H1 (cell line): Measurements from ENCODE around the gene OPCML. TPM values are rescaled to one million over a fixed set of nuclear protein-coding genes. Genes with fewer than 3 reads are reported as not detected.

Experiments
- CTCF ChIA-PET: fragments of 300-600 bp; sonication (Branson Sonifier 250); formaldehyde crosslinking; loops from one replicate; lab custom pipeline; 2021; ENCODE audit not compliant: partially characterized antibody; lab: Charles Lee
- POLR2A ChIA-PET: fragments of 300-600 bp; sonication (Branson Sonifier 250); formaldehyde crosslinking; loops from one replicate; lab custom pipeline; 2021; ENCODE audit warnings: inconsistent platforms; ENCODE audit not compliant: partially characterized antibody; lab: Charles Lee
- DNase-seq, 2 experiments: peaks; one replicate each; pipeline versions ENCODE4 v3.0.0 to v3.0.0-alpha.2; 2010 to 2022; ENCODE audit warnings: low spot score in 2 of 2, low read depth in 1 of 2, mixed read lengths in 1 of 2
- FAIRE-seq: peaks from 2 replicates; lab custom pipeline; 2011; peaks lifted over from hg19 to GRCh38; lab: Jason Lieb, UNC
- H2AFZ ChIP-seq: 2 replicates; pipeline ENCODE4 v1.8.1; 2012; ENCODE audit warnings: low read length, inconsistent platforms
- H2AK5ac ChIP-seq: 2 replicates; pipeline ENCODE4 v1.6.1; 2013; ENCODE audit warnings: low read depth, low read length
- H2BK120ac ChIP-seq: replicated peaks from 2 replicates; pipeline ENCODE3; 2013; ENCODE audit warnings: low read depth, low read length, inconsistent platforms
- H2BK12ac ChIP-seq: 2 replicates; pipeline ENCODE4 v1.6.1; 2013; ENCODE audit warnings: low read depth, low read length
- H2BK15ac ChIP-seq: 2 replicates; pipeline ENCODE4 v1.6.1; 2013; ENCODE audit warnings: low read length
- H2BK20ac ChIP-seq: 2 replicates; pipeline ENCODE4 v1.6.1; 2013; ENCODE audit warnings: low read length
- H2BK5ac ChIP-seq: 2 replicates; pipeline ENCODE4 v1.6.1; 2013; ENCODE audit warnings: low read depth, low read length
- H3K14ac ChIP-seq: 2 replicates; pipeline ENCODE4 v1.6.1; 2013; ENCODE audit warnings: inconsistent platforms; ENCODE audit not compliant: insufficient read length
- H3K18ac ChIP-seq: 2 replicates; pipeline ENCODE4 v1.6.1; 2013; ENCODE audit warnings: low read length; ENCODE audit errors: extremely low read depth
- H3K23ac ChIP-seq: 2 replicates; pipeline ENCODE4 v1.6.1; 2013; ENCODE audit warnings: inconsistent platforms; ENCODE audit not compliant: insufficient read length
- H3K23me2 ChIP-seq: 2 replicates; pipeline ENCODE4 v1.6.1; 2013; ENCODE audit warnings: low read depth, low read length
- H3K27ac ChIP-seq: 2 replicates; pipeline ENCODE4 v1.6.1; 2011; ENCODE audit warnings: low read depth, low read length, inconsistent platforms
- H3K27me3 ChIP-seq, 4 experiments: replicated peaks in 1 of 4; 1 replicate in 1 of 4; 2 replicates in 3 of 4; pipeline versions ENCODE4 v1.6.1 to v1.8.1; 2011 to 2013; ENCODE audit warnings: low read length in 3 of 4, mild to moderate bottlenecking in 3 of 4, inconsistent platforms in 2 of 4, mixed read lengths in 2 of 4, moderate library complexity in 1 of 4; ENCODE audit not compliant: control insufficient read depth in 3 of 4, insufficient read depth in 3 of 4; ENCODE audit errors: extremely low read depth in 1 of 4
- H3K36me3 ChIP-seq, 4 experiments: 2 replicates each; pipeline versions ENCODE4 v1.6.1 to v1.8.1; 2011 to 2013; ENCODE audit warnings: mild to moderate bottlenecking in 4 of 4, low read length in 3 of 4, moderate library complexity in 2 of 4, control low read depth in 1 of 4, inconsistent platforms in 1 of 4; ENCODE audit not compliant: insufficient read depth in 4 of 4, control insufficient read depth in 2 of 4
- H3K4ac ChIP-seq: replicated peaks from 2 replicates; pipeline ENCODE3; 2013; ENCODE audit warnings: low read length, low read depth, mixed read lengths, inconsistent platforms; ENCODE audit not compliant: insufficient read length
- H3K4me1 ChIP-seq, 4 experiments: replicated peaks in 1 of 4; 1 replicate in 1 of 4; 2 replicates in 3 of 4; pipeline versions ENCODE4 v1.6.1 to v1.8.1; 2011 to 2013; ENCODE audit warnings: low read length in 3 of 4, inconsistent platforms in 2 of 4, mixed read lengths in 1 of 4; ENCODE audit not compliant: insufficient read depth in 4 of 4, control insufficient read depth in 3 of 4
- H3K4me2 ChIP-seq, 2 experiments: 2 replicates each; pipeline versions ENCODE4 v1.6.1 to v1.8.1; 2011 to 2013; ENCODE audit warnings: low read depth in 2 of 2, low read length in 2 of 2, control low read depth in 1 of 2, inconsistent platforms in 1 of 2, mild to moderate bottlenecking in 1 of 2; ENCODE audit not compliant: insufficient read depth in 1 of 2
- H3K4me3 ChIP-seq, 4 experiments: fragments of 200-600, 300-600 bp in 1 of 4; sonication (generic), shearing (Covaris generic), sonication (Bioruptor Twin) in 1 of 4; 2 replicates each; pipeline versions ENCODE4 v1.5.1 to v1.8.1; 2011 to 2016; ENCODE audit warnings: low read length in 4 of 4, low read depth in 3 of 4, control low read depth in 2 of 4, inconsistent platforms in 2 of 4, mild to moderate bottlenecking in 2 of 4, mixed read lengths in 1 of 4, moderate library complexity in 1 of 4; ENCODE audit not compliant: insufficient read depth in 2 of 4; ENCODE audit errors: extremely low read depth in 1 of 4
- H3K56ac ChIP-seq: replicated peaks from 2 replicates; pipeline ENCODE3; 2013; ENCODE audit warnings: low read depth, mild to moderate bottlenecking, mixed read lengths, low read length, inconsistent platforms; ENCODE audit not compliant: insufficient read length
- H3K79me1 ChIP-seq: 2 replicates; pipeline ENCODE4 v1.6.1; 2013; ENCODE audit warnings: low read depth, low read length, control low read depth
- H3K79me2 ChIP-seq, 2 experiments: 2 replicates each; pipeline versions ENCODE4 v1.6.1 to v1.8.1; 2012 to 2013; ENCODE audit warnings: low read length in 2 of 2, mild to moderate bottlenecking in 2 of 2, inconsistent platforms in 1 of 2; ENCODE audit not compliant: insufficient read depth in 2 of 2, control insufficient read depth in 1 of 2
- H3K9ac ChIP-seq, 4 experiments: replicated peaks in 1 of 4; 1 replicate in 1 of 4; 2 replicates in 3 of 4; pipeline versions ENCODE4 v1.6.1 to v1.8.1; 2011 to 2013; ENCODE audit warnings: low read depth in 3 of 4, low read length in 3 of 4, control low read depth in 2 of 4, mild to moderate bottlenecking in 2 of 4, moderate library complexity in 2 of 4, inconsistent platforms in 1 of 4; ENCODE audit errors: extremely low read depth in 1 of 4
- H3K9me3 ChIP-seq, 2 experiments: 2 replicates each; pipeline versions ENCODE4 v1.6.1 to v1.8.1; 2012 to 2013; ENCODE audit warnings: mild to moderate bottlenecking in 2 of 2, moderate library complexity in 2 of 2, control low read depth in 1 of 2, inconsistent platforms in 1 of 2, low read depth in 1 of 2, low read length in 1 of 2, mixed read lengths in 1 of 2; ENCODE audit not compliant: insufficient read depth in 2 of 2
- H4K20me1 ChIP-seq, 2 experiments: replicated peaks in 1 of 2; 2 replicates each; pipeline versions ENCODE3 to v1.8.1; 2011 to 2013; ENCODE audit warnings: inconsistent platforms in 2 of 2, low read length in 2 of 2, mild to moderate bottlenecking in 1 of 2; ENCODE audit not compliant: insufficient read depth in 2 of 2, control insufficient read depth in 1 of 2
- H4K5ac ChIP-seq: 2 replicates; pipeline ENCODE4 v1.6.1; 2013; ENCODE audit warnings: low read length, low read depth, mixed read lengths, inconsistent platforms; ENCODE audit not compliant: insufficient read length
- H4K8ac ChIP-seq: 2 replicates; pipeline ENCODE4 v1.8.0; 2013; ENCODE audit warnings: mild to moderate bottlenecking, moderate library complexity, low read length, inconsistent platforms; ENCODE audit not compliant: insufficient read depth; ENCODE audit errors: extremely low read depth
- H4K91ac ChIP-seq: replicated peaks from 2 replicates; pipeline ENCODE3; 2013; ENCODE audit warnings: low read length, mixed read lengths, inconsistent platforms; ENCODE audit not compliant: insufficient read length
- BRCA1 ChIP-seq: IDR thresholded peaks from 2 replicates; pipeline ENCODE4 v1.6.1; 2012; ENCODE audit warnings: low read depth, low read length, improper control_type of control experiment
- CHD1 ChIP-seq: IDR thresholded peaks from 2 replicates; pipeline ENCODE4 v1.6.1; 2012; ENCODE audit warnings: low read depth, low read length, improper control_type of control experiment
- CTBP2 ChIP-seq: IDR thresholded peaks from 2 replicates; pipeline ENCODE4 v1.7.0; 2011; ENCODE audit warnings: borderline replicate concordance, mild to moderate bottlenecking, moderate library complexity, mixed read lengths, low read length; ENCODE audit not compliant: insufficient read depth, insufficient read length
- FOSL1 ChIP-seq: IDR thresholded peaks from 2 replicates; pipeline ENCODE4 v1.6.1; 2011; ENCODE audit warnings: mild to moderate bottlenecking, low read depth, low read length, moderate library complexity; ENCODE audit not compliant: insufficient read depth
- GABPA ChIP-seq: IDR thresholded peaks from 2 replicates; pipeline ENCODE4 v1.6.1; 2011; ENCODE audit warnings: mild to moderate bottlenecking, low read length, moderate library complexity, borderline replicate concordance; ENCODE audit not compliant: insufficient read depth
- KDM1A ChIP-seq: fragments of 200-600, 300-600 bp; sonication (generic); IDR thresholded peaks from 2 replicates; pipeline ENCODE4 v1.7.1; 2016; ENCODE audit warnings: mild to moderate bottlenecking, low read length, borderline replicate concordance
- RAD21 ChIP-seq, 2 experiments: IDR thresholded peaks in 1 of 2; conservative IDR thresholded peaks in 1 of 2; 2 replicates each; pipeline ENCODE4 v1.6.1; 2011; ENCODE audit warnings: low read depth in 2 of 2, low read length in 2 of 2, improper control_type of control experiment in 1 of 2, inconsistent platforms in 1 of 2, mild to moderate bottlenecking in 1 of 2, moderate library complexity in 1 of 2
- RBBP5 ChIP-seq: IDR thresholded peaks from 2 replicates; pipeline ENCODE4 v1.7.1; 2012; ENCODE audit warnings: low read depth, mild to moderate bottlenecking, inconsistent platforms, low read length, moderate library complexity, borderline replicate concordance
- SAP30 ChIP-seq: fragments of 300-600 bp; sonication (generic); IDR thresholded peaks from 2 replicates; pipeline ENCODE4 v1.7.1; 2012; ENCODE audit warnings: low read length, moderate library complexity, mild to moderate bottlenecking, inconsistent platforms; ENCODE audit not compliant: insufficient read depth, insufficient replicate concordance
- SIRT6 ChIP-seq: IDR thresholded peaks from one replicate; pipeline ENCODE4 v1.7.1; 2012; ENCODE audit warnings: low read length, inconsistent platforms
- SIX5 ChIP-seq: IDR thresholded peaks from 2 replicates; pipeline ENCODE4 v1.6.1; 2011; ENCODE audit warnings: mild to moderate bottlenecking, low read depth, low read length
- SP4 ChIP-seq: IDR thresholded peaks from 2 replicates; pipeline ENCODE4 v1.6.1; 2012; ENCODE audit warnings: low read length, inconsistent platforms
- TAF7 ChIP-seq: optimal IDR thresholded peaks from 2 replicates; pipeline ENCODE3; 2011; ENCODE audit warnings: low read depth, mild to moderate bottlenecking, inconsistent platforms, low read length, moderate library complexity, borderline replicate concordance
- TBP ChIP-seq: IDR thresholded peaks from 2 replicates; pipeline ENCODE4 v1.6.1; 2011; ENCODE audit warnings: low read depth, low read length, improper control_type of control experiment
- WGBS, 2 experiments: shearing (Covaris generic) in 1 of 2; methylation state at CpG; one replicate each; pipeline versions ENCODE4 v1.1.6 to v1.1.7; 2013 to 2015; ENCODE audit warnings: low lambda C conversion rate in 2 of 2, mixed read lengths in 2 of 2, inconsistent platforms in 1 of 2, low coverage in 1 of 2, missing lambda C conversion rate in 1 of 2; ENCODE audit not compliant: insufficient replicate concordance in 2 of 2, insufficient coverage in 1 of 2, insufficient read length in 1 of 2; ENCODE audit errors: extremely low coverage in 1 of 2, missing lambda C conversion rate in 1 of 2; 5-methylcytosine and 5-hydroxymethylcytosine counted together
- polyA plus RNA-seq, 7 experiments: library from polyadenylated mRNA; depleted of rRNA in 3 of 7; stranded (reverse) in 5 of 7; unstranded in 2 of 7; fragments of >200 nt in 5 of 7; fragments of 200-250 nt in 2 of 7; gene quantifications; 1 replicate in 5 of 7; 2 replicates in 1 of 7; 4 replicates in 1 of 7; pipeline versions ENCODE4 v1.2.1 to v1.2.3, GENCODE V29; 2011 to 2013; ENCODE audit warnings: missing spikeins in 2 of 7, mixed read lengths in 2 of 7
- total RNA-seq: library from RNA; stranded (reverse); fragmentation: NEBNext Ultra II Directional; extraction: Animal tissue kit (Norgen Biotek cat#: 25700); gene quantifications from 2 replicates; pipeline ENCODE4 v1.2.1, GENCODE V29; 2021

OPCML gene
- total and polyA plus RNA-seq, 2 of the 8 experiments (the other 6 are each of a cell fraction or from before 2014, with no cell fraction given), result 2.3 to 3.1 TPM

DNA sequence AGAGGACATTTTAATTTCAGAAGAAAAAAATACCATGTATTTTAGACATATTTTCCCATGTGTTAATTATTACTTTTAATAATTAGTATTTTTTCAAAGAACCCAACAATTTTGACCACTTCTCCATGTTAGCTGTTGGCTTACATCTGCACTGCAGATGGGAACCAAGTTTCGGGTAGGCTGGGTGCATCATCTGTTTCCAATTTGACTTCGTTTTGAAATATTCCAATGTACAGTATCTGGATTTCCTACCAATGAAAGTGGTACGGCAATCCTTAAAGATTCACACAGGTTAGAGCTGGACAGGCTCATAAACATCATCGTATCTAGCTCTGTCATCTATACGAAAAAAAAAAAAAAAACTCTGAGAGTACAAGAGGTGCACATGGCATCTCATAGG lies 670.2 kb downstream of the OPCML start:
- Histone ChIP-seq H3K18ac (no peak overlapping the region), H3K14ac (no peak overlapping the region), H3K9ac (no peak overlapping the region), H3K9me3 (no peaks in the 10 kb centered on the region), H3K4ac (no peak overlapping the region), H3K4me1 (peaks cover 0 to 4% (median 1%) of the 10 kb centered on the region in 4 experiments; a peak in 2 of 7 replicates), H4K5ac (no peak overlapping the region), H4K20me1 (no peaks in the 10 kb centered on the region), H4K91ac (no peak overlapping the region), H2BK5ac (no peak overlapping the region), H2BK15ac (no peak overlapping the region), H3K4me3 (no peak overlapping the region), H2AK5ac (no peak overlapping the region), H3K79me2 (no peaks in the 10 kb centered on the region), H3K27me3 (no peaks in the 10 kb centered on the region), H2AFZ (no peak overlapping the region), H2BK20ac (no peak overlapping the region), H3K36me3 (no peaks in the 10 kb centered on the region), H3K23ac (no peak overlapping the region), H2BK120ac (no peak overlapping the region), H2BK12ac (no peak overlapping the region), H3K23me2 (no peaks in the 10 kb centered on the region), H3K27ac (no peak overlapping the region), H3K56ac (no peak overlapping the region), H4K8ac (no peak overlapping the region), H3K79me1 (no peaks in the 10 kb centered on the region), H3K4me2 (no peak overlapping the region)
- FAIRE-seq (no peak), DNase-seq (no peak)
- no peak for TF ChIP-seq RAD21 (IDR thresholded peaks at IDR 0.05 in 1 of 2, conservative IDR thresholded peaks at IDR 0.05 in 1 of 2; ENCODE audit: low read depth in 2 of 2, low read length in 2 of 2)
- TF ChIP-seq KDM1A, result no peak
- TF ChIP-seq SP4, result no peak
- TF ChIP-seq TBP, result no peak
- no peak for TF ChIP-seq CTBP2
- no peak for TF ChIP-seq SIRT6
- TF ChIP-seq GABPA, result no peak
- TF ChIP-seq SAP30, result no peak
- TF ChIP-seq RBBP5, result no peak
- no peak for TF ChIP-seq FOSL1
- TF ChIP-seq SIX5, result no peak
- no peak for TF ChIP-seq BRCA1
- no peak for TF ChIP-seq TAF7
- TF ChIP-seq CHD1, result no peak
- POLR2A ChIA-PET, result no interaction called here
- CTCF ChIA-PET, result interaction anchor here (0.6 to 2.5 kb wide), 5 partner anchors 12 to 118 kb away, joined by 3 to 19 read pairs (median 3); no protein-coding TSS in a partner anchor
- WGBS, 2 experiments, result 86% methylated on average over 5 of the region's 5 CpGs; no CpG with 5 or more reads in 1 of the 2 experiments
